GM06990 (cell line): ENCODE data around the gene LRBA.

Experiments
- DNase-seq: peaks from one replicate; pipeline ENCODE4 v3.0.0-alpha.2; 2011; ENCODE audit not compliant: insufficient read length; ENCODE audit errors: extremely low read depth
- H3K27me3 ChIP-seq: replicated peaks from 2 replicates; pipeline ENCODE4 v1.6.0; 2011; ENCODE audit warnings: low read length; ENCODE audit not compliant: control insufficient read depth, insufficient read depth
- H3K36me3 ChIP-seq: 2 replicates; pipeline ENCODE4 v1.5.1; 2011; ENCODE audit warnings: low read length; ENCODE audit not compliant: control insufficient read depth, insufficient read depth
- H3K4me3 ChIP-seq: replicated peaks from 2 replicates; pipeline ENCODE4 v1.5.1; 2011; ENCODE audit warnings: low read depth, mild to moderate bottlenecking, control low read depth, low read length
- TF ChIP-seq, protein P1 (sequence below): IDR thresholded peaks from 2 replicates; pipeline ENCODE4 v1.5.1; 2011; ENCODE audit warnings: low read length, control low read depth, mild to moderate bottlenecking, inconsistent platforms; ENCODE audit not compliant: insufficient read depth, poor library complexity, severe bottlenecking

Gene LRBA

DNA sequence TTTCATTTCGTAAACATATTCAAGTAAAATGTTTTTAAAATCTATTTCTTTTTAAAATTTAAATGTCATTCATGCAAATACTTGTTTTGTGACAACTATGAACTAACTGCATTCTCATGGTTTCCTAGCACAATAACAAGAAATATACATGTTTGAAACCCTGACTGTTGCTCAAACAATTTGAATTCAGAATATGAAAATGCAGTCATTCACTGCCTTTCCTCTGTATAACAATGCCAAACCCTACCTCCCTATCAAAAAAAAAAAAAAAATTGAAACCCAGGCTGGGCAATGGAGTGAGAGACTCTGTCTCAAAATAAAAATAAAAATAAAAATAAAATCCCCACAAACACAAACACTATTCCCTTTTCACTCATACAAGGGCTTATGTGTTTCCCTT lies 391.0 kb downstream of the LRBA start:
- TF ChIP-seq, protein P1, sequence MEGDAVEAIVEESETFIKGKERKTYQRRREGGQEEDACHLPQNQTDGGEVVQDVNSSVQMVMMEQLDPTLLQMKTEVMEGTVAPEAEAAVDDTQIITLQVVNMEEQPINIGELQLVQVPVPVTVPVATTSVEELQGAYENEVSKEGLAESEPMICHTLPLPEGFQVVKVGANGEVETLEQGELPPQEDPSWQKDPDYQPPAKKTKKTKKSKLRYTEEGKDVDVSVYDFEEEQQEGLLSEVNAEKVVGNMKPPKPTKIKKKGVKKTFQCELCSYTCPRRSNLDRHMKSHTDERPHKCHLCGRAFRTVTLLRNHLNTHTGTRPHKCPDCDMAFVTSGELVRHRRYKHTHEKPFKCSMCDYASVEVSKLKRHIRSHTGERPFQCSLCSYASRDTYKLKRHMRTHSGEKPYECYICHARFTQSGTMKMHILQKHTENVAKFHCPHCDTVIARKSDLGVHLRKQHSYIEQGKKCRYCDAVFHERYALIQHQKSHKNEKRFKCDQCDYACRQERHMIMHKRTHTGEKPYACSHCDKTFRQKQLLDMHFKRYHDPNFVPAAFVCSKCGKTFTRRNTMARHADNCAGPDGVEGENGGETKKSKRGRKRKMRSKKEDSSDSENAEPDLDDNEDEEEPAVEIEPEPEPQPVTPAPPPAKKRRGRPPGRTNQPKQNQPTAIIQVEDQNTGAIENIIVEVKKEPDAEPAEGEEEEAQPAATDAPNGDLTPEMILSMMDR = no peak
- DNase-seq = no peak
- Histone ChIP-seq H3K4me3 (no peak overlapping the region), H3K27me3 (no peaks in the 10 kb centered on the region), H3K36me3 (no peaks in the 10 kb centered on the region)

DNA sequence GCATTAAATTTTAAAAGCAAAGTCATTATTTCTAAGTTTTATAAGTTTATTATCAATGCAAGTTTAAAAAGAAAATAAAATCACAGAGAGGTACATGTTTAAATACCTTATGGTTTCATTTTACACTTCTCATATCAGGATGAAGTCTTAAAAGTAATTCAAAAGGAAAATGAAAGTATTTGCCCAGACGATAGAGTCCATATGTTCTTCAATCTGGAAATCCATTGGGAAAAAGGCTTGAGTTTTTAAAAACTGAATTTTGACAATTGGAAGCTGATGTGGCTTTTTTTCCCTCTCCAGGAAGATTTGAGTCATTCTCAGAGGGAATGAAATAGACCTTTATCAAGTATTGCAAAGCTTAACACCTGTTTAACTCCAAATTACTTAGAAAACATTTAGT lies 396.0 kb downstream of the LRBA start:
- Histone ChIP-seq H3K36me3 (no peaks in the 10 kb centered on the region), H3K4me3 (peak overlapping the region; percentile 10; the same call in 1 of the 2 replicates), H3K27me3 (no peaks in the 10 kb centered on the region)
- TF ChIP-seq, protein P1 = no peak
- no peak for DNase-seq

DNA sequence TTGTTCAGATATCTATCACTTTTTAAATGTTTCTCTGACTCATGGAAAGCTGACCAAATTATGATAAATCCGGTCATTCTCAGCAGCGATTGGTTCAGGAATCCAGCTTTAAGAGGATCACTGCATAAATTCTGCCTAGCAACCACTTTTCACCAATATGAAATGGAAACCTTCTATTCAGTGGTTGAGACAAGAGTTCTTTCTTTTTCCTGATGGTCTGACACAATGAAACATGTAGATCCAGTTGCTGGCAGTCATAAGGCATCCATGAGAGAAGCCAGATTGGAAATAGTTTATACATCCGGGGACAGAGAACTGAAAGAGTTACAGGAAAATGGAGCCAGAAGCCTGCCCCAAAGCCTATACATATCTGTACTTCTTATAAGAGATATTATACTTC lies 406.0 kb downstream of the LRBA start:
- Histone ChIP-seq H3K4me3 (no peak overlapping the region), H3K27me3 (no peaks in the 10 kb centered on the region), H3K36me3 (no peaks in the 10 kb centered on the region)
- DNase-seq = no peak
- TF ChIP-seq, protein P1 = no peak

DNA sequence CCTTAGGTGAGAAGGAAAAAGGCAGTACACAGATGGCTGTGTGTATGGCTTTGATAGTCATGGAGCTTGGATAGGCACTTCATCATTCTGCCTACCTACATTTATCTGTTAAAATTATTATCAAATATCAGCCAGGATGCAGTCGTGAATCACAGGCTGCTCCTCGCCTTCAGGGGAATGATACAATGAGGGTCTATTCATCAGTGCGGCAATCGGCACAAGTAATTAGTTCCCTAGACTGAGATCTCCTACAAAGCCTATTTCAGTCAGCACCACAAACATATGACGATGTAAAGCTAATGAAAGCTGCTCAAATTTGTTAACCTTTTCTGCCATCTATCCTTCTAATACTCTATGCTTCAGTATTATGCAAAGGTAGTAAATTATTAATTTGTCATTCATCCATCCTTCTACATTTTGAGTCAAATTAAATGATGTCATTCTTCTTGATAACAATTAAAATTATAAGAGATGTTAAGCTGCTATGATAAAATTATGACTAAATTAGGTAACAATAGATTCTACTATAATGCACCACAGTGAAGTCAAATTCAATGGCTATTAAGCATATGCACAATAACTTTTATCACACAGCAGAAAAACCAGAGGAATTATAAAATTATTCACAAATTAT lies 414.2 kb downstream of the LRBA start:
- H3K27me3 ChIP-seq = no peaks in the 10 kb centered on the region
- no peak overlapping the region for H3K4me3 ChIP-seq
- no peaks in the 10 kb centered on the region; the same call in 1 of the 2 replicates for H3K36me3 ChIP-seq
- TF ChIP-seq, protein P1 = no peak
- no peak for DNase-seq

DNA sequence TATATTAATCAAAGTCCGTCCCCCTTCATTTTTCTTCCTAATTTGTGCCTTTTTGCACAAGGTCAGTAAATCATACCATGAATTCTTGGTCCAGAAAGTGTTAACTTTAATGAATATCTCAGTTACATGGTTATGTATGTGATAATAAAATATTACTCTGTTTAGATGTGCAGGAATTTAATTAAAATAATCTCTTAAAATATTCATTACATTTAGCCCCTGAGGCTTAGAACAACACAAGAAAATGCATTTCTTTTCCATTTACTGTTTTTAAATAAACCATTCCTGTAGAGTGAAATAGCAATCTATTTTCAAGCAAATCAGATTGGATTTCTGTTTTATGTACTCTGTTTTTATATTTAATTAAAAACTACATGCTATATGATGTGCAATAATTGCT lies 415.5 kb downstream of the LRBA start:
- Histone ChIP-seq H3K36me3 (no peaks in the 10 kb centered on the region; the same call in 1 of the 2 replicates), H3K4me3 (no peak overlapping the region), H3K27me3 (no peaks in the 10 kb centered on the region)
- DNase-seq = no peak
- TF ChIP-seq, protein P1 = no peak

DNA sequence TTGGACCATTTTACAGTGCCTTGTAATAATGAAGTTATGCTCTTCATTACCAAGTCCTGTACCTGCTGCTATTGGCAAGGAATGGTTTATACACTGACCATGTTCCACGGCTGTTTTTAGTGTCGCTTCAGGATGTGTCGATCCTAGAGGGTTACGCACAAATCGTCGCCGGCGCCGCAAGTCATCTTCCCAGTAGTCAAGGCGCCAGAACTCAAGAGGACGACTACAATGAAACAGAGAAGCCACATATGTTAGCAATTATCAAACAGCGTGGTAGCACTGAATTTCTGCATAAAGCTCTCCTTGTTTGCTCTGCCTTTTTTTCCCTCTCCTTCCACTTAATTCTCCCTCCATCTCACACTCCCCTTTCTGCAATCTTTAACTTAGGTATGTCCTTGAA lies 416.2 kb downstream of the LRBA start:
- Histone ChIP-seq H3K36me3 (no peaks in the 10 kb centered on the region; the same call in 1 of the 2 replicates), H3K27me3 (no peaks in the 10 kb centered on the region), H3K4me3 (no peak overlapping the region)
- DNase-seq = no peak
- TF ChIP-seq, protein P1 = no peak
